Stimulated activated CD8-positive, alpha-beta memory T cell treated with anti-CD3 and anti-CD28 coated beads, Interleukin-7, amount 100 ng/mL, for 1 hour (primary cell): Measurements from ENCODE around the gene ZNF385B.

ENCODE experiments used
- DNase-seq, 2 donors: peaks; one replicate each; pipeline ENCODE4 v3.0.0-alpha.2; 2020; ENCODE audit warnings: low read depth in 2 of 2

The ZNF385B gene

GRCh38 chr2:179444056-179444455 is 417.4 kb downstream of the ZNF385B start:
- no peak for DNase-seq

- no peak for DNase-seq
These were observed 418.2 kb downstream of the ZNF385B start for GRCh38 chr2:179443180-179443579.

DNA sequence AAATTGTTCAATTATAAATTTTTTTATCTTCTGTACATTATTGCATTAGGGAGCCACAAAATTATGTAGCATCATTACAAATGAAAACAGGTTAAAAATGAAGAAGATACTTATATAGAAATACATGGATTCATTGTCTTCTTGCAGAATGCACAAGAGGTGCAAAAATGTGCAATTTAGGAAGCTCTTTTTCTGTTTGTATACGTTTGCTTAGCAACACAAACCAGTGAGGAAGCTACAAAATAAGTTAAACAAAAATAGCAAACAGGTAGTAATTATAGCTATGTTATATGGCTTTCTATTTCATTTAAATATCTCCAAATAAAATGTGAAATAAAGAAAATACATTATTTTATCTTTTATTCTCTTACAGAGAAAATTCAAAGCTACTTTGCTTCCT is 419.2 kb downstream of the ZNF385B start:
- DNase-seq = no peak

- DNase-seq = no peak
These were observed 419.9 kb downstream of the ZNF385B start for GRCh38 chr2:179441551-179441950.

DNA sequence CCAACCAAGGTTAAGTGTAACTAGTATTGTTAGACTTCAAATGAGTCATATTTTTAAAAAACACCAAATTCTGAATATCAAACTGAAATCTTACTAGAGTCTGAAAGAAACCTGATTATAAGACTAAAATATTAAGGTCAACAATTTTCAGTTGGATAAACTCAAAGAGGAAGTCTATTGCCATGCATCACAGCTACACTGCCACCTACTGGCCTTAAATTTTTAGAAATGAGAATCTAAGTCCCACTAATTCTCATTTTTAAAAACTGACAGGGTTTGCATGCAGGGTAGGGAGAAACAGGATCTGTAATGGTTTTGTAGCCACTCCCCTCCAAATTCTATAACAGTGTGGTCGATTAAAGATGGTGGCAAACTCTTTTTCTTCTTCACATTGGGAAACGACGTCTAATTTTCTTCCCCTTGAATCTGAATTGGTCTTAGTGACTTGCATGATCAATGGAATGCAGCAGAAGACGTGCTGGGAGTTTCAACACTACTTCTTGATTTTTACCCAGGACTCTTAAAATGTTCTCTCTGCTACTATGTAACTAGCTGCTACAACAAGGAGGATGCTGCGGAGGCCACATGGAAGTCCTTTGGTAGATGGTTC is 420.7 kb downstream of the ZNF385B start:
- DNase-seq = no peak

DNA sequence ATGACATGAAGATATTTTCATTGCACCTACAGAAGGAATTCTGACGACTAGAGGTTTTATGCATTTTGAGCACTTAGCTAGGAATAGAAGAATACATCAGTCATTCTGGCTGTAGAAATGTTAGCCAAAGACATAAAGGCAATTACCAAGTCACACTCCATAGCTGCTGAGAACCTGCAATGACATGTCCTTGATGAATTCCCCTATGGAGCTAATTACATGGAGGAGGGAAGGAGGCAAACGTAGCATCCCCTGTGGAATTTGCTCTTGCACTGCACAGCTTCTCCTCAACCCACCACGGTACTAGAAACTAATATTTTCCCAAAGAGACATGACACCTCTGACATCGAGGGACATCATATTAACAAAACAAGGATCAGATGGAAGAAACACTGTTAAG is 422.8 kb downstream of the ZNF385B start:
- no peak for DNase-seq

- DNase-seq = no peak
These were observed 424.0 kb downstream of the ZNF385B start for GRCh38 chr2:179437430-179437829.

GRCh38 chr2:179435566-179435965 is 425.8 kb downstream of the ZNF385B start:
- DNase-seq = no peak

DNA sequence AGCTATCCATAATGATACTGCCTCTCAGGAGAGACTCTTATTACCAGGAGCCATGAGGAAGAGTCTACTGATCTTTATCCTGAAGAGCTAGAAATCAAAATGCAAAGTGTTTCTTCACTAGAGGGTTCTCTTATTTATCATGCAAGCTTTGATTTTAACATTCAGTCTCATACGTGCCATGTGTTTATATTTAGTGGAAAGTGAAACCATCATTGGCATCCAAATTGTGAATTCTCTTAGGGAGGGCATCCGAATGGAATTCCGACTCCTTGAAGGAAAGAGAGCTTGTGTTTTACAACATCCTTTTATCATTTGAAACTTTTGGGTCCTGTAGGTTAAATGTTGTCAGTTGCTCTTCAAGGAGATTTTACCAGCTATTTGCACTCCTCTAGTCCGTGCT is 426.4 kb downstream of the ZNF385B start:
- no peak for DNase-seq

DNA sequence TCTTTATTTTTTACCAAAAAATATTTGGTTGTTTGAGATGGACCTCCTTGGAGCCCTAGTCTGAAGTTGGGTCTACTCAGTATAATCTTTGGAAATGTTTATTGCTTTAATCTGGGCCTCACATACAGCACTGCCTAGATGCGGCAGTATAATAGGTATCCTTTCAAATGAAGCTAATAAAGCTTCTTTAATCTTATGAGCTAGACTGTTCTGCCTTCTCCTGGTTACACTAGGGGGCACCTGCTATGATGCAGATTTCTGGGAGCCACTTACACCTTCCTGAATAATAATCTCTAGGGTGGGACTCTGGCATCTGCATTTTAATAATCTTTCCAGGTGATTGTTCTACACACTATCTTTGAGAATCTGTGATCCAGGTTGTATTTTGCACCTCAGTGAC is 427.1 kb downstream of the ZNF385B start:
- DNase-seq = no peak

DNA sequence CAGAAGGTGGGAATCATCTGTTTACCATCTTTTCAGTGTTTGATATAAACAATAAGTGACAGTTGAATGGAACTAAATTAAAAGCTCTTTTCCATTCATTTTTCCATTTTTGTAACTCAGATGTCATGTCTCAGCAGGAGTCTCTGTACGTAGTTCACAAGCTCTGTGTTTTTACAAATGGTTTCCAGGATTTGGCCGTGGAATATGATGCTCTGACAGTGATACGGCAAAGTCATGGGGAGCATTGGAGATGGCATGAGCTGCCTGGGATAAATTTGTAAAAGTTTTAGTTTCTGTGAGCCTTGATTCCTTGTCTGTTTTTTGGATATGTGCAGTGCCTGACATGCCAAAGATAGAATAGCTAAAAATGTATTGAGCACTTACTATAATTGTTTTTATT is 428.7 kb downstream of the ZNF385B start:
- no peak for DNase-seq

DNA sequence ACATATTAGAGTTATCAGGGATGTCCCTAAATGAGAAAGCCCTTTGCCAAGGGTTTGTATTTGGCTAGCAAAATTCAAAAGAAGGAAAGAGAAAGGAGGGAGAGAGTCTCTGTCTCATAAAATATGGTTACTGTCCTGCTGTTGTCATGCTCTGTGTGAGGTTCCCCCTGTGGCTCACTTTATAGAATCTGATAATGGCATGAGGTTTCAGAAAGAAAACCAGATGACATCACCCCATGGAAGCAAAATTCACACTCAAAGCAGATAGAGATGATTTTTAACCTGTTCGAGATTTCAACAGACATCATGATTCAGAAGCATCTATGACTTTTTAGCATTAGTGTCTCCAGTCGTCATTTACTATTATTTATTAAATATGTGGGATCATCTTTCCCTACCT is 431.8 kb downstream of the ZNF385B start:
- DNase-seq = no peak

DNA sequence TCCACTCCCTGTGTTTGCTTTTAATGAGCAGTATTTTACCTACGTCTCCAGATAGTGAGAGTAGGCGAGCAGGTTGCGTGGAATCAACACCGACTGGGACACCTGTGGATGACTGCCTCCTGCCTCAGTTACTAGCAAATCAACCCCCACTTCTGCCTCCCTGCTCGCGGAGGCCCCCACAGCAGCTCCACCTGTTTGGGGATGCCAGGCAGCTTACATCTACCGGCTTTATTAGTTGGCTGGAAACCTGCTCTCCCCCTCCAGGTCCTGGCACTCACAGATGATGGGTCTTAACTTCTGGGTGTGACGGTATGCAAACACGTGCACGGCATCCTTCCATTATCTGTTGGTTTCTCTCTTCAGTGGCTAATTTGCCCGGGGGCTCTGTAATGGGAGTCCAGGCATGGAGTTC is 432.3 kb downstream of the ZNF385B start:
- DNase-seq = no peak

- no peak for DNase-seq
These were observed 432.8 kb downstream of the ZNF385B start for GRCh38 chr2:179428649-179429048.

- no peak for DNase-seq
These were observed 434.3 kb downstream of the ZNF385B start for GRCh38 chr2:179427065-179427464.

- no peak for DNase-seq
These were observed 436.8 kb downstream of the ZNF385B start for GRCh38 chr2:179424571-179424970.

DNA sequence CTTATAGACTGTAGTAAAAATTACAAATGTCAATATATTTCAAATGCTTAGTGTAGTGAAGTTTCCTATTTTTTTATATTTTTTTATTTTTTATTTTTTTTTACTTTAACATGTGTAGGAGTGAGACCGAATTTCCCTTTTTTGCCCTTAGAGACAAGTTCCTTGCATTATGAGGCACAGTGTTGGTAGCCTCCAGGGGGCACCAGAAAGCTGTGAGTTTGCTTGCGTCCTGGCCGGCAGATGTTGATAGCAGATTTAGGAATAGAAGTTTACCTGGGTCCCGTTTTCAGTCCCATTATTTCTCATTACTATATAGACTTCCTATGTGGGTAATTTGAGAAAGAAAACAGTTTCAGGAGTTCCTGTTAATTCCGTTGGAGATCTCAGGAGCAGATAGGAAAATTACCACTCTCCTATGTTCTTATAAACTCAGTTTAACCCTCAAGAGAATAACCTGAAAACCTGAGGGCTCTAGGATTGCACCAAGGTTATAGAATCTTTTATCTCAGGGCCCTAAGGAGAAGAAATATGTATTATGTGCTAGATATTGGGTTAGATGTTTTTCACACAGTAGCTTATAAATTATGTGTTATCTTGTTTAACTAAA is 439.3 kb downstream of the ZNF385B start:
- DNase-seq = no peak

DNA sequence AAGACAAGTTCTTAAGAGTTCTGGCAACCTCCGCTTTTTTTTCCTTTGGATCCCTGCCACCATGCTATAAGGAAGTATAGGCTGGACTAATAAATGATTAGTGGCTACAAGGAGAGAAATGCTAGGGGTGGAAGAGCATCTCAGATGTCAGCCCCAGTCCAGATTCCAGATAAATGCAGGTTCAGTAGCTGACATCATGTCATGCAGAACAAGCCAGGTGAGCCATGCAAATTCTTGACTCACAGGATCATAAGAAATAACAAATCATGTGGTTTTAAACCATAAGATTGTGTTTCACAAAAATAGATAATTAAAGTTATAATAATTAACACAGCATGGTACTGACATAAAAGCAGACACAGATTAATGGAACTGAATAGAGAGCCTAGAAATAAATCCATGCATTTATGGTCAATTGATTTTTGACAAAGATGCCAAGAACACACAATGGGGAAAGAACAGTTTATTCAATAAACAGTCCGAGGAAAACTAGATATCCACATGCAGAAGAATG is 443.9 kb downstream of the ZNF385B start:
- no peak for DNase-seq

DNA sequence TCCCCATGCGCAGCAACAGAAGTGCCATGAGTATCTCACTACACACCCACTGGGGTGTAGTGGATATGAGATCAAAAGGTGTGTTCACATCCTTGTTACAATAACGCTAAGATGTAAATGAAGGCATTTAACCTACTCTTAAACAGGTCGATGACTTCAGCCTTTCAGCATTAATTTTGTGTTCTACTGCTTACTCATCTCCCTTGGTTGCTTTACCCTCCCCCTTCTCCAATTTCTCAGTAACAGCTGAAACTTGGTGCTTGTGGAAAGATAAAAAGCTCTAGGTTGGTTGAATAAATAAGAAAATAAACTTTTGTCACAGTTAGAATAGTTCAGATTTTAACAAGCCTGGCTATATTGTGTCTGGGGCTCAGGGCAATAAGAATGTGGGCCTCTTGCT is 449.3 kb downstream of the ZNF385B start:
- DNase-seq = no peak

GRCh38 chr2:179410552-179411356 is 450.7 kb downstream of the ZNF385B start:
- DNase-seq = no peak

DNA sequence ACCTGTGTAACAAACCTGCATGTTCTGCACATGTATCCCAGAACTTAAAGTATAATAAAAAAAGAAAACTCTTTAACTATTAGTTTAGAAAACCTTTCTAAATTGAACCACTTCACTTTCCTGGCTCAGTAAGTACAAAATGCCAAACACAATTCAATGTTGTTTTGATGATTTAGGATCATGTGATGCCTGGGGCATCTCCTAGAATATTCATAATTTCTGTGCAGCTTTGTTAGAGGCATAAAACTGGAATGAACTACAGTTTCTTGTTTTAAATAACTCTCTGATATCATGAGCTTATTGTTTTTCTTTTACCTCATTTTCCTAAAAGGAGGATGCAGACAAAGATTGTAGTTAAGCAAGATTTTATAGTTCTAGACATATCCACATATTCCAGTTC is 457.8 kb downstream of the ZNF385B start:
- no peak for DNase-seq

GRCh38 chr2:179393481-179393880 is 467.9 kb downstream of the ZNF385B start:
- no peak for DNase-seq
